ENCODE results near the gene ECHDC1.

The ECHDC1 gene

GRCh38 chr6:127282184-127282583 is 61.2 kb downstream of the ECHDC1 start:
- DNase-seq = no peak

- DNase-seq = no peak
Measured at GRCh38 chr6:127279815-127280214, 63.6 kb downstream of the ECHDC1 start.

- DNase-seq = no peak
Measured at GRCh38 chr6:127277878-127278843, 65.2 kb downstream of the ECHDC1 start.

GRCh38 chr6:127276331-127276730 is 67.1 kb downstream of the ECHDC1 start:
- no peak for DNase-seq

GRCh38 chr6:127273499-127273898 is 69.9 kb downstream of the ECHDC1 start:
- DNase-seq = no peak

GRCh38 chr6:127272576-127272975 is 70.8 kb downstream of the ECHDC1 start:
- no peak for DNase-seq

GRCh38 chr6:127267646-127268625 is 75.5 kb downstream of the ECHDC1 start:
- no peak for DNase-seq

GRCh38 chr6:127266892-127267645 is 76.3 kb downstream of the ECHDC1 start:
- DNase-seq = peak; percentile 42

GRCh38 chr6:127266178-127266891 is 77.1 kb downstream of the ECHDC1 start, which contains the start of gene RNF146:
Gene RNF146 (plus strand): TSS chr6:127266864. CDS start chr6:127280339, 13,475 bp downstream.
- DNase-seq = peak; percentile 71

GRCh38 chr6:127263481-127263880 is 79.9 kb downstream of the ECHDC1 start:
- DNase-seq = no peak

- no peak for DNase-seq
Measured at GRCh38 chr6:127262896-127263295, 80.5 kb downstream of the ECHDC1 start.

- no peak for DNase-seq
Measured at GRCh38 chr6:127255286-127255685, 88.1 kb downstream of the ECHDC1 start.

- no peak for DNase-seq
Measured at GRCh38 chr6:127249621-127250020, 93.8 kb downstream of the ECHDC1 start.

GRCh38 chr6:127247114-127248096 is 96.0 kb downstream of the ECHDC1 start:
- DNase-seq = no peak

- no peak for DNase-seq
Measured at GRCh38 chr6:127243501-127243900, 99.9 kb downstream of the ECHDC1 start.

Measured in central memory CD4-positive, alpha-beta T cell (primary cell).